Right ventricle myocardium inferior (tissue), 1 donor: ENCODE results near the gene ZBTB14. TPM values are rescaled to one million over a fixed set of nuclear protein-coding genes. Genes with fewer than 3 reads are reported as not detected.

Experiments
- ATAC-seq: fragments of 200-7000 bp; cut with Tn5 transposase; one replicate; pipeline ENCODE4 v1.9.1; 2020; ENCODE audit warnings: mild to moderate bottlenecking, moderate library complexity
- DNase-seq: peaks from one replicate; pipeline ENCODE4 v3.0.0; 2021; ENCODE audit errors: missing footprints
- intact Hi-C: fragments of 100-400 bp; cut with DNase I; formaldehyde crosslinking; loops from one replicate; pipeline ENCODE4 v1.11.0; 2022
- long read RNA-seq: library from polyadenylated mRNA; unstranded; transcript quantifications from one replicate; pipeline ENCODE4 v2.0.0, GENCODE V29; 2021
- total RNA-seq: library from RNA; stranded (reverse); fragmentation: NEBNext Ultra II Directional; extraction: Animal tissue kit (Norgen Biotek cat#: 25700); gene quantifications from one replicate; pipeline ENCODE4 v1.2.1, GENCODE V29; 2021
- donor health status: DM: no; HTN: yes; CAD: no; lungs with severe emphysema.

ZBTB14 gene
- total RNA-seq, result 8.5 TPM
- long read RNA-seq, transcript ZBTB14-203 (4 exons, 442 nt), result major isoform, 6 of 8 reads
- long read RNA-seq, partial matches to known transcripts, result 0 of 8 reads
- long read RNA-seq, other reads (novel, unspliced or antisense), result 1 of 8 reads

- DNase-seq (peak; percentile 86), ATAC-seq (peak; percentile 51)
- intact Hi-C loops, result loop anchor here (10.0 kb wide), 1 partner anchor 1851 kb away; no protein-coding TSS in a partner anchor
These were observed at the start of gene ZBTB14 for GRCh38 chr18:5295231-5295920. TSS of gene ZBTB14 (minus strand) at chr18:5295726. CDS start at chr18:5293246, 2,480 bp downstream.

- intact Hi-C loops, result no loop called here
- DNase-seq (no peak), ATAC-seq (no peak)
These were observed 43.8 kb upstream of the ZBTB14 start for GRCh38 chr18:5339202-5339834.

- ATAC-seq (no peak), DNase-seq (no peak)
- intact Hi-C loops, result no loop called here
These were observed 39.0 kb upstream of the ZBTB14 start for GRCh38 chr18:5334456-5335075.

GRCh38 chr18:5318061-5318700 is 22.7 kb upstream of the ZBTB14 start:
- no peak for ATAC-seq
- intact Hi-C loops, result no loop called here
- no peak for DNase-seq

GRCh38 chr18:5317186-5317585 is 21.7 kb upstream of the ZBTB14 start:
- intact Hi-C loops, result no loop called here
- ATAC-seq (no peak), DNase-seq (no peak)

GRCh38 chr18:5315838-5316237 is 20.3 kb upstream of the ZBTB14 start:
- intact Hi-C loops, result no loop called here
- no peak for DNase-seq
- ATAC-seq, result no peak

GRCh38 chr18:5311301-5311989 is 15.9 kb upstream of the ZBTB14 start:
- intact Hi-C loops, result no loop called here
- DNase-seq, result no peak

GRCh38 chr18:5309888-5310470 is 14.5 kb upstream of the ZBTB14 start:
- intact Hi-C loops, result no loop called here
- no peak for DNase-seq
- ATAC-seq, result no peak

More at GRCh38 chr18:5311301-5311989, 15.9 kb upstream of the ZBTB14 start:
- ATAC-seq, result no peak

GRCh38 chr18:5305835-5306234 is 10.3 kb upstream of the ZBTB14 start:
- intact Hi-C loops, result no loop called here
- DNase-seq (no peak), ATAC-seq (no peak)

GRCh38 chr18:5304232-5304631 is 8.7 kb upstream of the ZBTB14 start:
- intact Hi-C loops, result no loop called here

GRCh38 chr18:5303636-5304035 is 8.1 kb upstream of the ZBTB14 start:
- ATAC-seq, result no peak
- intact Hi-C loops, result no loop called here

More at GRCh38 chr18:5304232-5304631, 8.7 kb upstream of the ZBTB14 start:
- no peak for ATAC-seq
- no peak for DNase-seq

GRCh38 chr18:5302606-5303005 is 7.1 kb upstream of the ZBTB14 start:
- intact Hi-C loops, result no loop called here
- ATAC-seq (no peak), DNase-seq (no peak)

More at GRCh38 chr18:5303636-5304035, 8.1 kb upstream of the ZBTB14 start:
- DNase-seq, result no peak

- ATAC-seq, result no peak
- intact Hi-C loops, result no loop called here
These were observed 5.0 kb upstream of the ZBTB14 start for GRCh38 chr18:5300476-5301010.

GRCh38 chr18:5298156-5298852 is 2.8 kb upstream of the ZBTB14 start:
- DNase-seq (no peak), ATAC-seq (no peak)
- intact Hi-C loops, result loop anchor here (10.0 kb wide), 1 partner anchor 1854 kb away; no protein-coding TSS in a partner anchor

More at GRCh38 chr18:5300476-5301010, 5.0 kb upstream of the ZBTB14 start:
- no peak for DNase-seq

GRCh38 chr18:5297597-5297996 is 2.1 kb upstream of the ZBTB14 start:
- intact Hi-C loops, result loop anchor here (10.0 kb wide), 1 partner anchor 1853 kb away; no protein-coding TSS in a partner anchor
- ATAC-seq (no peak), DNase-seq (no peak)

GRCh38 chr18:5296706-5297320 is 1.3 kb upstream of the ZBTB14 start:
- DNase-seq, result peak; percentile 93
- intact Hi-C loops, result loop anchor here (1.0 to 10.0 kb wide), 2 partner anchors 59 to 1852 kb away; no protein-coding TSS in a partner anchor
- peak; percentile 32 for ATAC-seq
